ENCODE data around the gene PRSS23. TPM values are rescaled to one million over a fixed set of nuclear protein-coding genes. Genes with fewer than 3 reads are reported as not detected.
A peak's percentile ranks its signal among the peaks of the same experiment; 100 is the strongest.

The PRSS23 gene
- total and polyA plus RNA-seq, 2 donors (not counting 3 experiments of a cell fraction or from before 2014, with no cell fraction given) = 146 to 278 TPM

DNA sequence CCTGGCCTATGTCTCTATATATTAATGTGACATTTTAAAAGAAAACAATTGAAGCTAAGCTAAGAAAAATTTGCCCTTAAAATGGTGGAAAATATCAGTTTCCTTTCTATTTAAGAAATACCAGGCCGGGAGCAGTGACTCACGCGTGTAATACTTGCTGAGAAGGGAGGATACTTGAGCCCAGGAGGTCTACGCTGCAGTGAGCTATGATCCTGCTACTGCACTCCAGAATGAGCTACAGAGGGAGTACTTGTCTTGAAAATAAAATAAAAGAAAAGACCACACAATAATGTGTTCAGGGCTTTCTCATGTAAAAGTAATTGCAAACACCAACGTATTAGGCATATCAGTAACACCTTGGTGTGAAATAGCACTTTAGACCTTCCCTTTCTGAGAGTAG is 1.4 kb upstream of the PRSS23 start:
- Histone ChIP-seq H3K4me3 (replicated peaks in 1 of 3; ENCODE audit: insufficient read depth in 1 of 3, low read depth in 1 of 3, low read length in 3 of 3) (no peak overlapping the region), H3K9me1 (replicated peaks; ENCODE audit: control insufficient read depth, extremely low read depth, insufficient read depth, low read length) (no peaks in the 10 kb centered on the region), H3K4me1 (ENCODE audit: control insufficient read depth, extremely low read depth, insufficient read depth, low read length) (peaks cover 38% of the 10 kb centered on the region), H3K4me2 (ENCODE audit: insufficient read depth, low read length) (no peak overlapping the region), H3K79me2 (ENCODE audit: control insufficient read depth, insufficient read depth, low read length) (peaks cover 41% of the 10 kb centered on the region), H3K27me3 (ENCODE audit: control insufficient read depth in 2 of 2, insufficient read depth in 2 of 2, low read length in 2 of 2) (no peaks in the 10 kb centered on the region), H4K20me1 (replicated peaks; ENCODE audit: control insufficient read depth, extremely low read depth, insufficient read depth, low read length) (no peaks in the 10 kb centered on the region), H3K27ac (ENCODE audit: insufficient read depth, low read depth, low read length) (no peak overlapping the region), H3K36me3 (ENCODE audit: control insufficient read depth in 2 of 2, extremely low read depth in 1 of 2, insufficient read depth in 2 of 2, low read length in 2 of 2) (no peaks in the 10 kb centered on the region), H2AFZ (ENCODE audit: low read depth, low read length) (no peak overlapping the region), H3K9ac (replicated peaks; ENCODE audit: extremely low read depth, insufficient read depth, low read length) (no peak overlapping the region), H3K9me3 (replicated peaks; ENCODE audit: control insufficient read depth, insufficient read depth, low read length) (no peaks in the 10 kb centered on the region)
- ChIA-PET CTCF (interaction anchor here (0.6 to 3.4 kb wide), 13 partner anchors 14 to 438 kb away, joined by 3 to 29 read pairs (median 4); partner anchors contain the start of gene ME3), POLR2A (no interaction called here)
- DNase-seq (ENCODE audit: low read depth, low spot score) (peak; percentile 41), FAIRE-seq (no peak)
- TF ChIP-seq POLR2A (IDR thresholded peaks at IDR 0.05; ENCODE audit: low read depth, low read length) (no peak), MYC (IDR thresholded peaks at IDR 0.05; ENCODE audit: low read depth, low read length) (no peak), FOS (IDR thresholded peaks at IDR 0.05; ENCODE audit: borderline replicate concordance, insufficient read depth, low read length) (peak; percentile 31)
- dilution Hi-C loops (cut with MboI; ENCODE audit: extremely low pct_ligation_motif_present, low sequenced_read_pairs) = no loop called here
- intact Hi-C loops (cut with micrococcal nuclease) = no loop called here
- BruUV-seq (replicated peaks) = no TSS peak

DNA sequence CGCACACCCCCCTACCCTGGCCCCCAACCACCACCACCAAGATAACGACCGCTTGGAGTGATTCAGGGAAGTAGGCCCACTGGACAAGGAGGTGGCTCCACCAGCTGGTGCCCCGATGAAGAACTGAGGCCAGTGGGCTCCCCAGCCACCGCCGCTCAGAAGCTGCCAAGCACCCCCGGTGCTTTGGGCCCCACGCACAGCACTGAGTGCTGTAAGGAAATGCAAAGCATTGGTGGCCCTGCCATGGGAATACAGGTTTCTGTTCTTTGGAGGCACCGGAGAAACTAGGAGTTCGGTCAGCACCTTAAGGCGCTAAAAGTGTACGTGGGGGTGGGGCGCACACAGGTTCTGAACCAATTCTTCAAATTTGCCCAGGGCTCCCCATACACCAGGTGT is 664 bp upstream of the PRSS23 start:
- FAIRE-seq (no peak), DNase-seq (ENCODE audit: low read depth, low spot score) (peak; percentile 20)
- Histone ChIP-seq H3K36me3 (ENCODE audit: control insufficient read depth in 2 of 2, extremely low read depth in 1 of 2, insufficient read depth in 2 of 2, low read length in 2 of 2) (no peaks in the 10 kb centered on the region), H3K9me3 (replicated peaks; ENCODE audit: control insufficient read depth, insufficient read depth, low read length) (no peaks in the 10 kb centered on the region), H3K4me1 (ENCODE audit: control insufficient read depth, extremely low read depth, insufficient read depth, low read length) (peaks cover 45% of the 10 kb centered on the region), H4K20me1 (replicated peaks; ENCODE audit: control insufficient read depth, extremely low read depth, insufficient read depth, low read length) (no peaks in the 10 kb centered on the region), H3K4me3 (replicated peaks in 1 of 3; ENCODE audit: insufficient read depth in 1 of 3, low read depth in 1 of 3, low read length in 3 of 3) (peak overlapping the region in 2 of 3 experiments; percentile 82 to 96), H3K4me2 (ENCODE audit: insufficient read depth, low read length) (peak overlapping the region; percentile 60), H2AFZ (ENCODE audit: low read depth, low read length) (peak overlapping the region; percentile 40), H3K9ac (replicated peaks; ENCODE audit: extremely low read depth, insufficient read depth, low read length) (peak overlapping the region; percentile 97), H3K79me2 (ENCODE audit: control insufficient read depth, insufficient read depth, low read length) (peaks cover 48% of the 10 kb centered on the region), H3K27me3 (ENCODE audit: control insufficient read depth in 2 of 2, insufficient read depth in 2 of 2, low read length in 2 of 2) (no peaks in the 10 kb centered on the region), H3K9me1 (replicated peaks; ENCODE audit: control insufficient read depth, extremely low read depth, insufficient read depth, low read length) (no peaks in the 10 kb centered on the region), H3K27ac (ENCODE audit: insufficient read depth, low read depth, low read length) (peak overlapping the region; percentile 79)
- ChIA-PET CTCF (interaction anchor here (0.8 to 3.5 kb wide), 16 partner anchors 58 to 343 kb away, joined by 3 to 29 read pairs (median 5); partner anchors contain the start of gene ME3), POLR2A (interaction anchor here (0.6 to 0.9 kb wide), 3 partner anchors 64 to 191 kb away, joined by 3 to 5 read pairs (median 3); partner anchors contain the start of gene ME3)
- TF ChIP-seq EZH2 (IDR thresholded peaks at IDR 0.05; ENCODE audit: borderline replicate concordance, low read depth, low read length, severe bottlenecking) = no peak
- TF ChIP-seq FOS (IDR thresholded peaks at IDR 0.05; ENCODE audit: borderline replicate concordance, insufficient read depth, low read length) = no peak
- no peak for TF ChIP-seq MYC (IDR thresholded peaks at IDR 0.05; ENCODE audit: low read depth, low read length)
- no peak for TF ChIP-seq GATA2 (IDR thresholded peaks at IDR 0.05; ENCODE audit: insufficient read depth, insufficient read length, low read depth, low read length)
- TF ChIP-seq, protein P1, sequence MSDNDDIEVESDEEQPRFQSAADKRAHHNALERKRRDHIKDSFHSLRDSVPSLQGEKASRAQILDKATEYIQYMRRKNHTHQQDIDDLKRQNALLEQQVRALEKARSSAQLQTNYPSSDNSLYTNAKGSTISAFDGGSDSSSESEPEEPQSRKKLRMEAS (IDR thresholded peaks at IDR 0.05; ENCODE audit: insufficient read depth, insufficient read length) = no peak
- no peak for TF ChIP-seq CTCF (IDR thresholded peaks at IDR 0.05; ENCODE audit: extremely low read depth in 1 of 2, insufficient read depth in 1 of 2, low read depth in 1 of 2, low read length in 2 of 2)
- TF ChIP-seq POLR2AphosphoS5 (IDR thresholded peaks at IDR 0.05; ENCODE audit: insufficient read depth, low read depth, low read length) = no peak
- no peak for TF ChIP-seq POLR2A (IDR thresholded peaks at IDR 0.05; ENCODE audit: low read depth, low read length)
- no peak for TF ChIP-seq JUN (IDR thresholded peaks at IDR 0.05; ENCODE audit: borderline replicate concordance, insufficient read depth, insufficient read length, low read depth)
- intact Hi-C loops (cut with micrococcal nuclease) (loop anchor here (1.0 to 5.0 kb wide), 4 partner anchors 58 to 207 kb away; no protein-coding TSS in a partner anchor), dilution Hi-C loops (cut with MboI; ENCODE audit: extremely low pct_ligation_motif_present, low sequenced_read_pairs) (no loop called here)
- BruUV-seq (replicated peaks) = no TSS peak

Measured in endothelial cell of umbilical vein (primary cell).